Left lobe of liver (tissue), 2 donors: ENCODE data around the gene GRID1. TPM values are rescaled to one million over a fixed set of nuclear protein-coding genes. Genes with fewer than 3 reads are reported as not detected.
"Not testable (repeated sequence)": the region's sequence is repeated elsewhere in the genome, so short reads cannot be mapped to it uniquely, and the experiment has no call there.

Source experiments
- ATAC-seq: fragments of 200-7000 bp; cut with Tn5 transposase; one replicate; pipeline ENCODE4 v1.9.1; 2020; ENCODE audit warnings: mild to moderate bottlenecking, moderate library complexity
- DNase-seq: peaks from one replicate; pipeline ENCODE4 v3.0.0-alpha.2; 2020; ENCODE audit warnings: low spot score
- total RNA-seq: library from RNA; stranded (reverse); gene quantifications from one replicate; pipeline ENCODE4 v1.2.1, GENCODE V29; 2021
- donor health status: DM: no; HTN: no; CAD: no; lungs with moderate emphysema.
- donor health status: DM: no; HTN: yes; CAD: no.

GRID1 gene
- total RNA-seq, 1 donor from 2014 or later, result 0.58 TPM

- DNase-seq (peak; percentile 77), ATAC-seq (peak; percentile 82)
Measured at GRCh38 chr10:85993140-85993539, 373.5 kb downstream of the GRID1 start.

GRCh38 chr10:85992324-85992723, 374.3 kb downstream of the GRID1 start:
- ATAC-seq, result no peak
- DNase-seq, result no peak

- DNase-seq (no peak), ATAC-seq (no peak)
Measured at GRCh38 chr10:85986777-85987176, 379.8 kb downstream of the GRID1 start.

GRCh38 chr10:85983051-85983450, 383.5 kb downstream of the GRID1 start:
- DNase-seq (no peak), ATAC-seq (no peak)

GRCh38 chr10:85979598-85979997, 387.0 kb downstream of the GRID1 start:
- ATAC-seq (no peak), DNase-seq (no peak)

GRCh38 chr10:85978566-85979358, 387.8 kb downstream of the GRID1 start:
- no peak for DNase-seq

GRCh38 chr10:85977642-85978041, 389.0 kb downstream of the GRID1 start:
- ATAC-seq (no peak), DNase-seq (no peak)

More at GRCh38 chr10:85978566-85979358, 387.8 kb downstream of the GRID1 start:
- ATAC-seq, result no peak

- DNase-seq, result no peak
- no peak for ATAC-seq
Measured at GRCh38 chr10:85976267-85976793, 390.3 kb downstream of the GRID1 start.

- DNase-seq, result no peak
- ATAC-seq, result no peak
Measured at GRCh38 chr10:85971494-85971893, 395.1 kb downstream of the GRID1 start.

- no peak for ATAC-seq
- DNase-seq, result no peak
Measured at GRCh38 chr10:85967594-85967993, 399.0 kb downstream of the GRID1 start.

GRCh38 chr10:85961479-85962067, 405.0 kb downstream of the GRID1 start:
- DNase-seq (no peak), ATAC-seq (no peak)

GRCh38 chr10:85961073-85961472, 405.5 kb downstream of the GRID1 start:
- ATAC-seq (no peak), DNase-seq (no peak)

GRCh38 chr10:85959239-85959638, 407.4 kb downstream of the GRID1 start:
- DNase-seq, result no peak
- ATAC-seq, result no peak

GRCh38 chr10:85950921-85951320, 415.7 kb downstream of the GRID1 start:
- ATAC-seq (no peak), DNase-seq (no peak)

- no peak for ATAC-seq
- no peak for DNase-seq
Measured at GRCh38 chr10:85946713-85947326, 419.8 kb downstream of the GRID1 start.

- no peak for DNase-seq
- no peak for ATAC-seq
Measured at GRCh38 chr10:85936161-85936560, 430.4 kb downstream of the GRID1 start.

- ATAC-seq (no peak), DNase-seq (no peak)
Measured at GRCh38 chr10:85934586-85934985, 432.0 kb downstream of the GRID1 start.

GRCh38 chr10:85929993-85930392, 436.6 kb downstream of the GRID1 start:
- DNase-seq, ATAC-seq: not testable (repeated sequence)

- ATAC-seq (no peak), DNase-seq (no peak)
Measured at GRCh38 chr10:85927952-85928665, 438.5 kb downstream of the GRID1 start.

- DNase-seq (no peak), ATAC-seq (no peak)
Measured at GRCh38 chr10:85926986-85927385, 439.6 kb downstream of the GRID1 start.

GRCh38 chr10:85926136-85926535, 440.5 kb downstream of the GRID1 start:
- ATAC-seq, result no peak
- no peak for DNase-seq
